NCI-H2196 treated with DMSO at 0.1 percent for 48 hours (cell line): Measurements from ENCODE around the gene ARRDC3.
A peak's percentile ranks its signal among the peaks of the same experiment; 100 is the strongest.

Experiments
- DNase-seq: peaks from one replicate; lab custom pipeline; 2025; ENCODE audit not compliant: unreplicated experiment; lab: John Stamatoyannopoulos, UW

The ARRDC3 gene

GRCh38 chr5:91384671-91385430 is 1.7 kb upstream of the ARRDC3 start:
- DNase-seq, result peak; percentile 43

- DNase-seq, result no peak
Measured at GRCh38 chr5:91383956-91384300, 811 bp upstream of the ARRDC3 start.

GRCh38 chr5:91382530-91383026 is 539 bp downstream of the ARRDC3 start:
- peak; percentile 2 for DNase-seq

- DNase-seq, result peak; percentile 53
Measured at GRCh38 chr5:91381774-91382359, 1.2 kb downstream of the ARRDC3 start.

GRCh38 chr5:91381239-91381773 is 1.8 kb downstream of the ARRDC3 start:
- DNase-seq, result no peak

- DNase-seq, result peak; percentile 63
Measured at GRCh38 chr5:91380491-91381238, 2.5 kb downstream of the ARRDC3 start.

- DNase-seq, result peak; percentile 75
Measured at GRCh38 chr5:91379914-91380490, 3.1 kb downstream of the ARRDC3 start.

- no peak for DNase-seq
Measured at GRCh38 chr5:91379246-91379913, 3.7 kb downstream of the ARRDC3 start.

- DNase-seq, result no peak
Measured at GRCh38 chr5:91378752-91379211, 4.3 kb downstream of the ARRDC3 start.

- no peak for DNase-seq
Measured at GRCh38 chr5:91374893-91375520, 8.1 kb downstream of the ARRDC3 start.

GRCh38 chr5:91373600-91373999 is 9.5 kb downstream of the ARRDC3 start:
- no peak for DNase-seq

- DNase-seq, result no peak
Measured at GRCh38 chr5:91373006-91373405, 10.1 kb downstream of the ARRDC3 start.

- DNase-seq, result no peak
Measured at GRCh38 chr5:91369480-91369879, 13.6 kb downstream of the ARRDC3 start.

GRCh38 chr5:91367908-91368648 is 15.0 kb downstream of the ARRDC3 start:
- DNase-seq, result no peak

- DNase-seq, result no peak
Measured at GRCh38 chr5:91367344-91367743, 15.8 kb downstream of the ARRDC3 start.

GRCh38 chr5:91366551-91366950 is 16.6 kb downstream of the ARRDC3 start:
- no peak for DNase-seq

GRCh38 chr5:91365498-91365897 is 17.6 kb downstream of the ARRDC3 start:
- no peak for DNase-seq

GRCh38 chr5:91362935-91363334 is 20.2 kb downstream of the ARRDC3 start:
- no peak for DNase-seq

- DNase-seq, result no peak
Measured at GRCh38 chr5:91361790-91362189, 21.3 kb downstream of the ARRDC3 start.
